Naive thymus-derived CD4-positive, alpha-beta T cell (primary cell): Measurements from ENCODE around the gene SH3RF3. TPM values are rescaled to one million over a fixed set of nuclear protein-coding genes. Genes with fewer than 3 reads are reported as not detected.
A peak's percentile ranks its signal among the peaks of the same experiment; 100 is the strongest.

Source experiments
- ATAC-seq: fragments of 150-1000 bp; cut with Tn5 transposase; 2 replicates; pipeline ENCODE4 v1.10.0; 2021; ENCODE audit warnings: mild to moderate bottlenecking, moderate library complexity
- CTCF ChIA-PET: fragments of 350-600 bp; sonication (Branson Sonifier 250); formaldehyde crosslinking; loops from one replicate; lab custom pipeline; 2021; ENCODE audit warnings: antibody characterized with exemption; lab: Charles Lee
- POLR2A ChIA-PET: fragments of 350-600 bp; sonication (Branson Sonifier 250); formaldehyde crosslinking; loops from one replicate; lab custom pipeline; 2021; ENCODE audit warnings: antibody characterized with exemption, inconsistent platforms; lab: Charles Lee
- DNase-seq, 9 donors: peaks; one replicate each; pipeline versions ENCODE4 v3.0.0 to v3.0.0-alpha.2; 2020 to 2022; ENCODE audit warnings: mixed read lengths in 1 of 9
- H3K27ac ChIP-seq: one replicate; pipeline ENCODE4 v1.7.0; 2013; ENCODE audit warnings: mild to moderate bottlenecking, low read depth, low read length, moderate library complexity
- H3K27me3 ChIP-seq, 2 donors: one replicate each; pipeline ENCODE4 v1.7.0; 2013; ENCODE audit warnings: low read length in 2 of 2, mild to moderate bottlenecking in 2 of 2, moderate library complexity in 2 of 2; ENCODE audit not compliant: control insufficient read depth in 2 of 2, insufficient read depth in 2 of 2
- H3K36me3 ChIP-seq, 3 experiments: 1 replicate in 2 of 3; 2 replicates in 1 of 3; pipeline ENCODE4 v1.7.0; 2013; ENCODE audit warnings: low read length in 3 of 3, mild to moderate bottlenecking in 3 of 3, moderate library complexity in 1 of 3; ENCODE audit not compliant: insufficient read depth in 3 of 3, control insufficient read depth in 2 of 3
- H3K4me1 ChIP-seq, 2 donors: one replicate each; pipeline ENCODE4 v1.7.0; 2013; ENCODE audit warnings: low read length in 2 of 2, mild to moderate bottlenecking in 2 of 2, moderate library complexity in 1 of 2; ENCODE audit not compliant: control insufficient read depth in 2 of 2, insufficient read depth in 2 of 2
- H3K4me3 ChIP-seq: 2 replicates; pipeline ENCODE4 v1.7.0; 2013; ENCODE audit warnings: mild to moderate bottlenecking, low read length
- H3K9me3 ChIP-seq, 3 experiments: 1 replicate in 2 of 3; 2 replicates in 1 of 3; pipeline ENCODE4 v1.7.0; 2013; ENCODE audit warnings: low read length in 3 of 3; ENCODE audit not compliant: control insufficient read depth in 2 of 3
- H3K27ac Mint-ChIP-seq, 9 donors: one replicate each; pipeline ENCODE4 v1.8.0; 2020 to 2022; ENCODE audit warnings: mixed read lengths in 9 of 9, mild to moderate bottlenecking in 8 of 9, moderate library complexity in 5 of 9, inconsistent platforms in 2 of 9
- H3K27me3 Mint-ChIP-seq, 5 donors: one replicate each; pipeline ENCODE4 v1.8.0; 2021 to 2022; ENCODE audit warnings: mixed read lengths in 5 of 5, mild to moderate bottlenecking in 1 of 5
- H3K36me3 Mint-ChIP-seq, 5 donors: one replicate each; pipeline ENCODE4 v1.8.0; 2020 to 2022; ENCODE audit warnings: mixed read lengths in 5 of 5, mild to moderate bottlenecking in 3 of 5, inconsistent platforms in 1 of 5
- H3K4me1 Mint-ChIP-seq, 7 donors: one replicate each; pipeline ENCODE4 v1.8.0; 2020 to 2022; ENCODE audit warnings: mixed read lengths in 7 of 7, mild to moderate bottlenecking in 3 of 7, inconsistent platforms in 1 of 7
- H3K4me3 Mint-ChIP-seq, 10 donors: one replicate each; pipeline ENCODE4 v1.8.0; 2020 to 2022; ENCODE audit warnings: mild to moderate bottlenecking in 10 of 10, mixed read lengths in 10 of 10, moderate library complexity in 6 of 10, inconsistent platforms in 2 of 10
- H3K9me3 Mint-ChIP-seq, 11 donors: one replicate each; pipeline ENCODE4 v1.8.0; 2020 to 2022; ENCODE audit warnings: mixed read lengths in 11 of 11, mild to moderate bottlenecking in 4 of 11, inconsistent platforms in 1 of 11, moderate library complexity in 1 of 11
- intact Hi-C, 2 donors: fragments of 100-400 bp; cut with micrococcal nuclease; formaldehyde crosslinking; loops; one replicate each; pipeline ENCODE4 v1.15.1; 2023
- polyA plus RNA-seq, 2 donors: library from polyadenylated mRNA; unstranded; fragments of 300-500 nt; fragmentation: Illumina TruSeq; gene quantifications; one replicate each; pipeline ENCODE4 v1.2.3, GENCODE V29; 2021
- total RNA-seq, 6 experiments: library from RNA in 5 of 6; stranded (reverse) in 5 of 6; gene quantifications; 1 replicate in 5 of 6; 2 replicates in 1 of 6; pipeline ENCODE4 v1.2.3 and lab custom pipeline; 2021 to 2026

SH3RF3 gene
- total and polyA plus RNA-seq, 7 experiments from 2014 or later: 0.19 to 11.5 (median 4.8) TPM

DNA sequence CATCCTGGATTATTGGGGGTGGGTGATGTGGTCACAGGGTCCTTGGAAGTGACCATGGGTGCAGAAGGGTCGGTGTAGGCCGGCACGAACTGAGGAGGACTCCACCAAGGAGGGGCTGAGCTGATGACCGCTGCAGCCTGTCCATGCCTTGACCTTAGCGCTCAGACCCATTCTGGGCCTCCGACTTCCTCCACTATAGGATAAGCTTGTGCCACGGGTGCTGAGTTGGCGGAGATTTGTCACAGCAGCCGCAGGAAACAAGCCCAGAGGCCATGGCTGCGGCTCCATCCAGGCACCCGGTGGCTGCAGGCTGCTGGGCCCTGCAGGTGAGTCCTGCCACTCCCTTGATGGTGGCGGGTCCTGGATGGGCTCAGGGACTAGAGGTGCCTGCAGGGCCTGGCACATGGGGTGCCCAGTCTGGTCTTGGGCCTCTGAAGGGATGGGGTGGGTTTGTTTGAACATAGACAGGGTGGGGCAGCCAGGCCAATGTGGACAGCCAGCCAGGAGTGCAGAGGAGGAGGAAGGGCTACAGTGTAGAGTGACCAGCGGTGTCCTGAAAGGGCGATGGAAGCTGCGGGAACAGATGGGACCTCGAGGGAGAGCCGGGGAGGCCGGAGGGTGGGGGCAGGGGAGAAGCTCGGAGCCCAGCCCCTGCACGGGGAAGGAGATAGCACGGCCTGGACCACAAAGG lies 400.0 kb downstream of the SH3RF3 start:
- ChIA-PET CTCF (interaction anchor here (0.6 kb wide), 1 partner anchor 45 kb away, joined by 4 read pairs; no protein-coding TSS in a partner anchor), POLR2A (no interaction called here)
- DNase-seq (no peak), ATAC-seq (no peak)
- intact Hi-C loops: no loop called here
- Mint-ChIP-seq H3K4me1 (no peaks in the 10 kb centered on the region), H3K4me3 (no peak overlapping the region), H3K27me3 (peaks cover 0 to 11% (median 5%) of the 10 kb centered on the region in 5 donors), H3K9me3 (no peaks in the 10 kb centered on the region), H3K27ac (no peak overlapping the region), H3K36me3 (no peaks in the 10 kb centered on the region)
- Histone ChIP-seq H3K4me3 (no peak overlapping the region), H3K27me3 (no peaks in the 10 kb centered on the region), H3K9me3 (no peaks in the 10 kb centered on the region), H3K4me1 (no peaks in the 10 kb centered on the region), H3K27ac (no peak overlapping the region), H3K36me3 (no peaks in the 10 kb centered on the region)

DNA sequence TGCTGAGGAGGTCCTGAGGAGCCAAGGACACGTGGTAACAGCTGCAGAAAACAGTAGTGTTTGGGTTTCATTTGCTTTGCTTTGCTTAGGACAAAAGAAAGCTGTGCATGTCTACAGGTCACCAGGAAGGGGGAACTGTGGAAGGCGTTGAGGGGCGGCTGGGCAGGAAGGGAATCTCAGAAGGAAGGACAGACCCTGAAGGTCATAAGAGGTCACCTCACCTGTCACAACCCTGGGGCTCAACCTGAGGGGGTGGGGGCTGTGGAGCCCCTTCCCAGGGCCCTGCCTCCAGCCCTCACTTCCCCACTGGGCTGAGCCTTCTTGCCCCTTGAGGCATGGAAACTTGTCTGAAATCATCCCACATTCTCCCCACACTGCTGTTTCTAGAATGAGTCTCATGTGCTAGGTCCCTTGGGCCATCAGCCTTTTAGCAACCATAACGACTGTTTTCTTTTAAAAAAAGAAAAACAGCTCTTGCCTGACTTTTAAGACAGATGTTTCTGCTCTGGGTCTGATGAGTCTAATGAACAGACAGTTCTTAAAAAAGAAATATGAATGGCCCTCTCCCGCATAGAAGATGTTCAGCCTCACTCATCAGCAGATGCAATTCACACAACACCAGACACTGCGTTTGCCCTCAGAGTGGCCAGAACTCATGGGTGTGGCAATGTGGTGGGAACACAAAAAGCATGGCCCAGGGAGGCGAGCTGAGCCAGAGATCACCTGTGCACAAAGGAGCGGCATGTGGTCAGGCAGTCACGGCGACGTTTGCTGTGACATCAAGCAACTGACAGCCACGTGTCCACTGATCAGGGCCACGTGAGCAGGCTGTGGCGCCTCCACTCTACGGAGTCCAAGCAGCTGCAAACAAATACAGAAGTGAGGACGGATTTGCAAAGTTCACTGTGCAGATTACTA lies 400.8 kb downstream of the SH3RF3 start:
- Mint-ChIP-seq H3K36me3 (no peaks in the 10 kb centered on the region), H3K9me3 (no peaks in the 10 kb centered on the region), H3K27ac (no peak overlapping the region), H3K27me3 (peaks cover 0 to 11% (median 5%) of the 10 kb centered on the region in 5 donors), H3K4me3 (no peak overlapping the region), H3K4me1 (no peaks in the 10 kb centered on the region)
- H3K9me3 ChIP-seq: no peaks in the 10 kb centered on the region
- H3K27ac ChIP-seq: no peak overlapping the region
- no peak overlapping the region for H3K4me3 ChIP-seq
- no peaks in the 10 kb centered on the region for H3K4me1 ChIP-seq
- ATAC-seq: no peak
- ChIA-PET POLR2A (no interaction called here), CTCF (no interaction called here)
- no peaks in the 10 kb centered on the region for H3K36me3 ChIP-seq
- no peak for DNase-seq
- intact Hi-C loops: no loop called here
- H3K27me3 ChIP-seq: no peaks in the 10 kb centered on the region

DNA sequence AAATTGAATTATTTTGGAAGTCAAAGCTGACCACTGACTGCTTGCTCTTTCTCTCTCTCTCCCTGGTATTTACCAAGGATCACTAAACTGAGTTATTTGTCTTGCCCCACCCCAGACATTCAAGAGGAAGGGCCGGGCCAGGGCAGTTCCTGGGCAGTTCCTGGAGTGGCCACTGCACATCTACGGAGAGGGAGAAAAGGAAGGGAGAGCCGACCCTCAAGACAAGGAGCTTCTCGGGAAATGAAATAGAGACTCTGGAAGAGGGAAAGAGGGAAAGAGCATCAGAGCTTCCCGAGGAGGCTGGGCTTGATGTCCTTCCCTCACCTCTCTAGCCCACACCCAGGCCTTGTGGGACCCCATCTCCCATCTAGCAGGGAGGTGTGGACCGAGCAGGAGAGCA lies 401.7 kb downstream of the SH3RF3 start:
- H3K4me1 ChIP-seq: no peaks in the 10 kb centered on the region
- H3K4me3 ChIP-seq: no peak overlapping the region
- ATAC-seq: no peak
- Mint-ChIP-seq H3K9me3 (no peaks in the 10 kb centered on the region), H3K27me3 (peaks cover 0 to 11% (median 5%) of the 10 kb centered on the region in 5 donors), H3K27ac (peak overlapping the region in 1 of 9 donors; percentile 68), H3K4me3 (no peak overlapping the region), H3K36me3 (no peaks in the 10 kb centered on the region), H3K4me1 (no peaks in the 10 kb centered on the region)
- no peaks in the 10 kb centered on the region for H3K36me3 ChIP-seq
- CTCF ChIA-PET: no interaction called here
- H3K27me3 ChIP-seq: no peaks in the 10 kb centered on the region
- intact Hi-C loops: no loop called here
- POLR2A ChIA-PET: no interaction called here
- no peak for DNase-seq
- H3K27ac ChIP-seq: no peak overlapping the region
- no peaks in the 10 kb centered on the region for H3K9me3 ChIP-seq

DNA sequence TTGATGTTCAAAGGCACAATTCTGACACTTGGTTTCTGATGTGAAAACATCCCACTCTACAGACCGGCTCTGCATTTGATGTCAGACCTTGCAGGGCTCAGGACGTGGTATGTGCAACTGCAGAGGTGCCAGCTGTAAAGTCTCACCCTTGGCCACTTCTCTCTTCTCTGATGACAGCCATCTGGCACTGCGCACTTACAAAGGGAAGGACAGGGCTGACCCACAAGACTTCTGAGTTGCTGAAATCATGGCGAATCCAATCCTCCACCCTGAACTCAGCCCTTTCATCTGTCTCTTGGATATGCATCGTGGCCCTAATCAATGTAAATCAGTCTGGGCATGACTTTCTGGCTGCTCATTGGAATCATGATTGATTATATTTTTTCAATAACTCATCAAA lies 402.2 kb downstream of the SH3RF3 start:
- Histone ChIP-seq H3K4me3 (no peak overlapping the region), H3K36me3 (no peaks in the 10 kb centered on the region), H3K9me3 (no peaks in the 10 kb centered on the region), H3K27me3 (no peaks in the 10 kb centered on the region), H3K4me1 (no peaks in the 10 kb centered on the region), H3K27ac (no peak overlapping the region)
- no peaks in the 10 kb centered on the region for H3K36me3 Mint-ChIP-seq
- ChIA-PET POLR2A (no interaction called here), CTCF (no interaction called here)
- H3K4me1 Mint-ChIP-seq: no peaks in the 10 kb centered on the region
- H3K9me3 Mint-ChIP-seq: no peaks in the 10 kb centered on the region
- H3K27me3 Mint-ChIP-seq: peaks cover 0 to 11% (median 5%) of the 10 kb centered on the region in 5 donors
- intact Hi-C loops: no loop called here
- H3K4me3 Mint-ChIP-seq: no peak overlapping the region
- H3K27ac Mint-ChIP-seq: peak overlapping the region in 1 of 9 donors; percentile 17
- ATAC-seq (no peak), DNase-seq (no peak)

DNA sequence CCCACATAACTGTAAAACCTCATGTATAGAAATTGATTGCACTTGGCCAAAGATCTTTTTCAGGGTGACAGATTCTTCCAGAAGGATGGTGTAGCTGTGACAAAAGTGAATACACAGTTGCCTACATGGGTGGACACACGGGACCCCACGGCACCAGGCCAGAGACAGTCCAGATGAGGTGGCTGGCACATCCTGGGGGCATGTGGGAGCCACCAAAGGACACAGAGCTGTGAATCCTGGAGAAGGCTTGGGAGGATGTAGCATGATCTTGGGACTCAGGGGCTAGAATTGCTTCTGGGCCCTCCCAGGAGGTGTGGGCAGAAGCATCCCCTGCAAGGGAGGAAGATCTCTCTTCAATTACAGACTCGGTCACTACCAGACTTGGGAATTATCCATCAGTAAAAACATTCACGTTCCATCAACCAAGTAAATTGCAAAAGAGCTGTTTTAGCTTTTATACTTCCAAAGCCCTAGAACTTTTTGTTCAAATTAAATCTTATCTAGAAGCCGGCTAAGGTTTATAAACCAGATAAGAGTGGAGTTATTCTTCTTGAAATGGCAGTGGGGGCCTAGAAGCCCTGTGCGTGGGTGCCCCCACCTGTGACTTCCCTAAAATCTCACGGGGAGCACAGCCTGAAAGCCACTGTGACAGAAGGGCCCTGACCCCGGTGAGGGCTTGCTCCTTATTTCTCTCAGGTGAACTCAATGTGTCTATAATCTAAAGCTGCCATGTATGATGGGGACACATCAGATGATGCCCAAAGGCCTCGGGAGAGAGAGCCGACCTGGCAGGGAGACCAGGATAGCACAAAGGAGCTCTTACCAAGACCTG lies 403.1 kb downstream of the SH3RF3 start:
- intact Hi-C loops: no loop called here
- no peaks in the 10 kb centered on the region for H3K36me3 Mint-ChIP-seq

DNA sequence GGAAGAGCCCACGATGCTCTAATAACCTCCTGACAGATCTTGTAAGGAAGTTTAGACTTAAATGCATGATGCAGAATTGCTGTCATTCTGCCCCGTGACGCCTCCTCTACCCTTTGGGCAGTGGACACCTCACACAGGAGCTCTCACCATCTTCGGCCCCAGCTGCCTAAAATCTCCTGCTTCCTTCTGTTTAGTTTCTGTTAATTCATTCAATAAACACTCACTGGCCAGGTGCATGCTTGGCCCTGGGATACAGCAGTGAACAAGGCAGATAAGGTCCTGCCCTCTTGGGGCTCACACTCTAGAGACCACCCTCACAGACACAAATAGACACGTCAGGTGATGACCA lies 403.7 kb downstream of the SH3RF3 start:
- Mint-ChIP-seq H3K36me3 (no peaks in the 10 kb centered on the region), H3K27me3 (peaks cover 0 to 17% (median 5%) of the 10 kb centered on the region in 5 donors), H3K27ac (no peak overlapping the region), H3K9me3 (peaks cover 0 to 4% (median 0%) of the 10 kb centered on the region in 11 donors), H3K4me3 (no peak overlapping the region), H3K4me1 (no peaks in the 10 kb centered on the region)
- ATAC-seq: no peak
- intact Hi-C loops: no loop called here
- H3K36me3 ChIP-seq: no peaks in the 10 kb centered on the region
- ChIA-PET CTCF (no interaction called here), POLR2A (no interaction called here)
- no peaks in the 10 kb centered on the region for H3K27me3 ChIP-seq
- H3K27ac ChIP-seq: no peak overlapping the region
- H3K9me3 ChIP-seq: no peaks in the 10 kb centered on the region
- H3K4me3 ChIP-seq: no peak overlapping the region
- no peaks in the 10 kb centered on the region for H3K4me1 ChIP-seq
- DNase-seq: no peak

More for the DNA sequence above, 403.1 kb downstream of the SH3RF3 start:
- ChIA-PET CTCF (no interaction called here), POLR2A (no interaction called here)
- Mint-ChIP-seq H3K4me1 (no peaks in the 10 kb centered on the region), H3K4me3 (no peak overlapping the region), H3K27me3 (peaks cover 0 to 18% (median 5%) of the 10 kb centered on the region in 5 donors), H3K9me3 (peaks cover 0 to 4% (median 0%) of the 10 kb centered on the region in 11 donors), H3K27ac (no peak overlapping the region)
- Histone ChIP-seq H3K27me3 (no peaks in the 10 kb centered on the region), H3K9me3 (no peaks in the 10 kb centered on the region), H3K36me3 (no peaks in the 10 kb centered on the region), H3K27ac (no peak overlapping the region), H3K4me1 (no peaks in the 10 kb centered on the region), H3K4me3 (no peak overlapping the region)
- ATAC-seq: no peak
- no peak for DNase-seq
